K562 (cell line): ENCODE measurements around the gene CCL22. TPM values are rescaled to one million over a fixed set of nuclear protein-coding genes. Genes with fewer than 3 reads are reported as not detected.

Experiments
- ATAC-seq: fragments of 200-7000 bp; cut with Tn5 transposase; 3 replicates; pipeline ENCODE4 v1.9.1; 2020; ENCODE audit warnings: moderate library complexity
- BruUV-seq: library from RNA; stranded (reverse); fragments of 400-500 nt; replicated peaks from 2 replicates; lab custom pipeline; 2021; lab: Mats Ljungman, UMichigan
- CTCF ChIA-PET: fragments of 300-600 bp; formaldehyde crosslinking; extraction: SDS; loops from one replicate; lab custom pipeline; 2021; ENCODE audit warnings: low intra/inter-chr PET ratio; lab: Yijun Ruan, JAX
- POLR2A ChIA-PET: fragments of 300-600, 350-650 bp; sonication (Branson Sonifier 250); formaldehyde crosslinking; extraction: SDS; loops from one replicate; lab custom pipeline; 2021; ENCODE audit warnings: antibody characterized with exemption, inconsistent platforms; lab: Yijun Ruan, JAX
- DNase-seq, 4 experiments: peaks; one replicate each; pipeline versions ENCODE4 v3.0.0 to v3.0.0-alpha.2; 2011 to 2018; ENCODE audit warnings: low spot score in 3 of 4, mixed read lengths in 3 of 4; ENCODE audit errors: extremely low read depth in 1 of 4
- FAIRE-seq: peaks from 2 replicates; lab custom pipeline; 2011; peaks lifted over from hg19 to GRCh38; lab: Jason Lieb, UNC
- H2AFZ ChIP-seq: 2 replicates; pipeline ENCODE4 v1.6.0; 2011; ENCODE audit warnings: low read depth, low read length, control low read depth, inconsistent platforms
- H3K27ac ChIP-seq: fragments of 200-600 bp; 3 replicates; pipeline ENCODE4 v1.8.0; 2011; ENCODE audit warnings: low read depth, mild to moderate bottlenecking, control low read depth, inconsistent platforms, low read length, moderate library complexity, mixed read lengths; ENCODE audit errors: extremely low read depth
- H3K27me3 ChIP-seq, 2 experiments: fragments of 300-600 bp in 1 of 2; 2 replicates in 1 of 2; 3 replicates in 1 of 2; pipeline versions ENCODE4 v1.6.0 to v1.8.0; 2011; ENCODE audit warnings: inconsistent platforms in 2 of 2, low read length in 2 of 2, mild to moderate bottlenecking in 1 of 2, mixed read lengths in 1 of 2, moderate library complexity in 1 of 2; ENCODE audit not compliant: control insufficient read depth in 2 of 2, insufficient read depth in 2 of 2
- H3K36me3 ChIP-seq: fragments of 300-600 bp; 3 replicates; pipeline ENCODE4 v1.8.0; 2011; ENCODE audit warnings: mild to moderate bottlenecking, low read length, inconsistent platforms; ENCODE audit not compliant: control insufficient read depth, insufficient read depth
- H3K4me1 ChIP-seq, 2 experiments: fragments of 200-600 bp in 1 of 2; replicated peaks in 1 of 2; 2 replicates in 1 of 2; 3 replicates in 1 of 2; pipeline versions ENCODE4 v1.5.1 to v1.8.0; 2011; ENCODE audit warnings: inconsistent platforms in 2 of 2, low read length in 2 of 2, mild to moderate bottlenecking in 1 of 2, mixed read lengths in 1 of 2, moderate library complexity in 1 of 2; ENCODE audit not compliant: control insufficient read depth in 2 of 2, insufficient read depth in 2 of 2
- H3K4me2 ChIP-seq: 2 replicates; pipeline ENCODE4 v1.6.1; 2011; ENCODE audit warnings: low read length, control low read depth, inconsistent platforms, mixed read lengths; ENCODE audit not compliant: insufficient read depth
- H3K4me3 ChIP-seq: fragments of 200-600 bp; sonication (generic), shearing (Covaris generic); 2 replicates; pipeline ENCODE4 v1.5.1; 2016; ENCODE audit warnings: control low read depth, inconsistent platforms
- H3K79me2 ChIP-seq: fragments of 200-600 bp; 3 replicates; pipeline ENCODE4 v1.8.0; 2011; ENCODE audit warnings: low read length, inconsistent platforms; ENCODE audit not compliant: control insufficient read depth, insufficient read depth
- H3K9ac ChIP-seq, 2 experiments: 2 replicates each; pipeline versions ENCODE4 v1.6.0 to v1.6.1; 2011; ENCODE audit warnings: low read depth in 2 of 2, low read length in 2 of 2, control low read depth in 1 of 2, inconsistent platforms in 1 of 2, mild to moderate bottlenecking in 1 of 2, mixed read lengths in 1 of 2; ENCODE audit not compliant: insufficient read depth in 1 of 2
- H3K9me1 ChIP-seq: one replicate; pipeline ENCODE4 v1.6.0; 2011; ENCODE audit warnings: inconsistent platforms, mild to moderate bottlenecking, low read length, moderate library complexity; ENCODE audit not compliant: control insufficient read depth, insufficient read depth
- H3K9me3 ChIP-seq: replicated peaks from 2 replicates; pipeline ENCODE4 v1.5.1; 2011; ENCODE audit warnings: low read depth, low read length, inconsistent platforms; ENCODE audit not compliant: control insufficient read depth, insufficient read depth
- H4K20me1 ChIP-seq: replicated peaks from 2 replicates; pipeline ENCODE4 v1.6.1; 2011; ENCODE audit warnings: low read length, inconsistent platforms, mixed read lengths; ENCODE audit not compliant: control insufficient read depth, insufficient read depth
- BHLHE40 ChIP-seq: IDR thresholded peaks from 2 replicates; pipeline ENCODE4 v1.6.1; 2011; ENCODE audit warnings: low read length, improper control_type of control experiment
- MECOM ChIP-seq: fragments of 250-450 bp; sonication (Bioruptor Pico); IDR thresholded peaks from 2 replicates; pipeline ENCODE4 v1.8.0; 2022; ENCODE audit warnings: inconsistent platforms
- NRF1 ChIP-seq, 2 experiments: fragments of 450-650 bp; IDR thresholded peaks in 1 of 2; conservative IDR thresholded peaks in 1 of 2; 2 replicates each; pipeline ENCODE4 v1.6.1; 2014; ENCODE audit warnings: mild to moderate bottlenecking in 2 of 2
- PBX2 ChIP-seq, 2 experiments: IDR thresholded peaks in 1 of 2; conservative IDR thresholded peaks in 1 of 2; 2 replicates each; pipeline ENCODE4 v1.6.1; 2016; ENCODE audit warnings: low read depth in 2 of 2, mild to moderate bottlenecking in 1 of 2, missing compliant biosample characterization in 1 of 2, missing genetic modification characterization in 1 of 2, moderate library complexity in 1 of 2
- PKNOX1 ChIP-seq: fragments of 450-650 bp; IDR thresholded peaks from 2 replicates; pipeline ENCODE4 v1.6.1; 2016
- USF2 ChIP-seq: sonication (generic); formaldehyde crosslinking; IDR thresholded peaks from 2 replicates; pipeline ENCODE4 v1.5.0; 2020; ENCODE audit warnings: missing genetic modification reagents
- ZFPM2 ChIP-seq: fragments of 250-450 bp; sonication (Bioruptor Pico); IDR thresholded peaks from 2 replicates; pipeline ENCODE4 v1.5.1; 2022; ENCODE audit warnings: mild to moderate bottlenecking
- WGBS: fragments of 100-300 bp; shearing (Covaris generic); methylation state at CpG from one replicate; pipeline ENCODE4 v1.1.6; 2016; ENCODE audit warnings: low coverage, mixed read lengths; ENCODE audit not compliant: insufficient coverage; ENCODE audit errors: missing lambda C conversion rate; 5-methylcytosine and 5-hydroxymethylcytosine counted together
- in situ Hi-C: fragments of 300-500 bp; cut with MboI; formaldehyde crosslinking; loops from 4 replicates; pipeline ENCODE4 v1.15.0; 2018; ENCODE audit warnings: inconsistent platforms, mixed read lengths
- intact Hi-C: fragments of 100-400 bp; cut with micrococcal nuclease; formaldehyde crosslinking; loops from 2 replicates; pipeline ENCODE4 v1.14.2; 2022
- polyA plus RNA-seq, 8 experiments: library from polyadenylated mRNA; depleted of rRNA in 4 of 8; stranded (reverse) in 5 of 8; unstranded in 3 of 8; fragments of >200 nt; fragmentation: Nextera tagmentation in 2 of 8; fragmentation: Illumina TruSeq in 1 of 8; extraction: Ambion mirVana in 2 of 8; extraction: Trizol in 1 of 8; gene quantifications; 2 replicates each; pipeline versions ENCODE4 v1.2.1 to v1.2.3, GENCODE V29; 2011 to 2014; ENCODE audit warnings: inconsistent platforms in 1 of 8, missing spikeins in 1 of 8
- total RNA-seq, 7 experiments: library from RNA; depleted of rRNA in 6 of 7; stranded (reverse); fragments of >200 nt in 6 of 7; fragmentation: Illumina TruSeq in 2 of 7; extraction: Trizol in 2 of 7; gene quantifications; 2 replicates each; pipeline versions ENCODE4 v1.2.1 to v1.2.3, GENCODE V29; 2011 to 2021; ENCODE audit warnings: low replicate concordance in 1 of 7

The CCL22 gene
- total and polyA plus RNA-seq, 9 of the 15 experiments (the other 6 are each of a cell fraction or from before 2014, with no cell fraction given), result 0.04 to 0.29 (median 0.06) TPM; not detected in 5

GRCh38 chr16:57347858-57348257, 10.7 kb upstream of the CCL22 start:
- POLR2A ChIA-PET, result no interaction called here
- Histone ChIP-seq H3K4me2 (no peak overlapping the region), H3K9ac (no peak overlapping the region), H3K4me1 (no peaks in the 10 kb centered on the region; a peak in 1 of 5 replicates), H3K36me3 (no peaks in the 10 kb centered on the region), H3K9me1 (no peaks in the 10 kb centered on the region), H3K4me3 (no peak overlapping the region), H3K27me3 (peaks cover 12 to 19% of the 10 kb centered on the region in 2 experiments), H3K27ac (no peak overlapping the region), H3K9me3 (no peaks in the 10 kb centered on the region)
- CTCF ChIA-PET, result no interaction called here
- 0% methylated on average over 6 of the region's 6 CpGs for WGBS
- BruUV-seq, result no TSS peak
- ATAC-seq (no peak), FAIRE-seq (no peak)
- in situ Hi-C loops, result no loop called here
- no peak for TF ChIP-seq USF2 (CRISPR knock-in tag)
- no peak for TF ChIP-seq MECOM
- TF ChIP-seq PKNOX1, result 0 out of 2 replicates have a peak, but pooled peaks have one; percentile 8
- peak; percentile 71 to 76 for TF ChIP-seq NRF1 (conservative IDR thresholded peaks at IDR 0.05 in 1 of 2, IDR thresholded peaks at IDR 0.05 in 1 of 2)
- no peak for TF ChIP-seq BHLHE40
- no peak for TF ChIP-seq ZFPM2 (CRISPR knock-in tag)
- no peak for TF ChIP-seq PBX2 (CRISPR knock-in tag; IDR thresholded peaks at IDR 0.05; ENCODE audit: low read depth)
- 0 out of 2 replicates have a peak, but pooled peaks have one; percentile 10 for TF ChIP-seq PBX2 (tag; conservative IDR thresholded peaks at IDR 0.05; ENCODE audit: low read depth)
- TF ChIP-seq, all 486 proteins: peak for 3
- Histone ChIP-seq H2AFZ (no peak overlapping the region), H3K79me2 (no peaks in the 10 kb centered on the region), H4K20me1 (no peaks in the 10 kb centered on the region)
- intact Hi-C loops, result no loop called here
- DNase-seq, result no peak
